GM12801 (cell line): Measurements from ENCODE around the gene COPS7A.

Source experiments
- TF ChIP-seq, protein P1 (sequence below): IDR thresholded peaks from one replicate; pipeline ENCODE4 v1.5.1; 2011; ENCODE audit warnings: control low read depth; ENCODE audit not compliant: insufficient read length; ENCODE audit errors: extremely low read depth

COPS7A gene

DNA sequence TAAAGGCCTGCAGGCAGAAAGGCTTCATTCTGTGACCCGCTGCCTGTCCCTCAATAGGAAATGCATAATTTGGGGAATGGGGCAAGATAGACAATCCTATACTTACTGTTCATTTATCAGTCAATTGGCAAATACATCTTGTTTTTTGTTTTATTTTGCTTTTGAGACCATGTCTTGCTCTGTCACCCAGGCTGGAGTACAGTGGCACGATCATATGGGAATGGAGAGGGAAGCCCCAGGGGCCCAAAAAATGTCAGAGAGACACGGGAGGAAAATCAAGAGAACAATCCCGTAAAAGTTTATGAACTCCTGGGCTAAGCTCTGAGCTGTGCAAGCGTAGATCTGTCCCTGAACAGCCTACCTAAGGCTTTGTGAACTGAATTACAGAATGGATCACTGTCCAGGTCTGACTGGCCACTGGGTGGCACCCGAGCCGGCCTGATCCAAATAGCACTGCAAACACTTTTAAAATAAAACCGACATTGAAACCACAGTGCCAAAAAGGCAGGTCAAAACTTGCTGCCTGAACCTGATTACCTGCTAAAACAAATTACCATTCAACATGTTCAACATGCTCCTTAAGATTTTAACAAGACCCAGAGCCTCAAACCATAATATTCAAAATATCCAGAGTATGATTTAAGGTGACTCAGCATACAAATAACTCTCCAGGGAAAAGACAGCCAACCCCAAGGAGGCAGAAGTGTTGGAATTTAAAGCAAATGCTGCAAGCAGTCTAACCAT lies 11.8 kb downstream of the COPS7A start:
- TF ChIP-seq, protein P1, sequence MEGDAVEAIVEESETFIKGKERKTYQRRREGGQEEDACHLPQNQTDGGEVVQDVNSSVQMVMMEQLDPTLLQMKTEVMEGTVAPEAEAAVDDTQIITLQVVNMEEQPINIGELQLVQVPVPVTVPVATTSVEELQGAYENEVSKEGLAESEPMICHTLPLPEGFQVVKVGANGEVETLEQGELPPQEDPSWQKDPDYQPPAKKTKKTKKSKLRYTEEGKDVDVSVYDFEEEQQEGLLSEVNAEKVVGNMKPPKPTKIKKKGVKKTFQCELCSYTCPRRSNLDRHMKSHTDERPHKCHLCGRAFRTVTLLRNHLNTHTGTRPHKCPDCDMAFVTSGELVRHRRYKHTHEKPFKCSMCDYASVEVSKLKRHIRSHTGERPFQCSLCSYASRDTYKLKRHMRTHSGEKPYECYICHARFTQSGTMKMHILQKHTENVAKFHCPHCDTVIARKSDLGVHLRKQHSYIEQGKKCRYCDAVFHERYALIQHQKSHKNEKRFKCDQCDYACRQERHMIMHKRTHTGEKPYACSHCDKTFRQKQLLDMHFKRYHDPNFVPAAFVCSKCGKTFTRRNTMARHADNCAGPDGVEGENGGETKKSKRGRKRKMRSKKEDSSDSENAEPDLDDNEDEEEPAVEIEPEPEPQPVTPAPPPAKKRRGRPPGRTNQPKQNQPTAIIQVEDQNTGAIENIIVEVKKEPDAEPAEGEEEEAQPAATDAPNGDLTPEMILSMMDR, result no peak

DNA sequence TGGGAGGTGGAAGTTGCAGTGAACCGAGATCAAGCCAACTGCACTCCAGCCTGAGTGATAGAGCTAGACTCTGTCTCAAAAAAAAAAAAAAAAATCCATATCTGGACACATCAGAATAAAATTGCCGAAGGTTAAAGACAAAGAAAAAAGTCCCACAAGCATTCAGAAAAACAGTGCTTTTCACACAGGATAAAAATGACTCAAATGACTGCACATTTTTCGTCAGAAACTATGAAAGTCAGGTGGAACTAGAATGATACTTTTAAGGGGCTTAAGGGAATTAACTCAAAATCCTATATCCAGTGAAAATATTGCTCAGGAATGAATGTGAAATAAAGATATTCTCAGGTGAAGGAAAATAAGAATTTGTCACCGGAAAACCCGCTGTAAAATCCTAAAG lies 12.9 kb downstream of the COPS7A start:
- TF ChIP-seq, protein P1, result no peak

DNA sequence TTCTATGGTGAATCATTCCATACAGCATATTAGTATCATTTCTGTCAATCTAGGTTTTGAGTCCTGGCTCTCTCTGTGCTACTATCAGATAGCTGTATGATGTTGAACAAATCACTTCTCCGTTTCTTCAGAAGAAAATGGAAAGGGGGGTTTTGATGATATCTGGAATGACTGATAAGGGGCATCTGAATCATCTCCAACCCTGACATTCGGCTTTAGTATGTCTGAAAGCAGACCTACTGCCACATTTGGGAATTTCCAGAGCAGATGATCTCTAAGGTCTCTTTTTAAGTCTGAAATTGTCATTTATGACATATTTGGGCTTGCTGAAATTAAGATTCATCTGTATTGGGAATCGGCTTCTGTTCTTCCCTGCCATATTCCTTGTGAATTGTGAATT lies 19.0 kb downstream of the COPS7A start:
- TF ChIP-seq, protein P1, result no peak

DNA sequence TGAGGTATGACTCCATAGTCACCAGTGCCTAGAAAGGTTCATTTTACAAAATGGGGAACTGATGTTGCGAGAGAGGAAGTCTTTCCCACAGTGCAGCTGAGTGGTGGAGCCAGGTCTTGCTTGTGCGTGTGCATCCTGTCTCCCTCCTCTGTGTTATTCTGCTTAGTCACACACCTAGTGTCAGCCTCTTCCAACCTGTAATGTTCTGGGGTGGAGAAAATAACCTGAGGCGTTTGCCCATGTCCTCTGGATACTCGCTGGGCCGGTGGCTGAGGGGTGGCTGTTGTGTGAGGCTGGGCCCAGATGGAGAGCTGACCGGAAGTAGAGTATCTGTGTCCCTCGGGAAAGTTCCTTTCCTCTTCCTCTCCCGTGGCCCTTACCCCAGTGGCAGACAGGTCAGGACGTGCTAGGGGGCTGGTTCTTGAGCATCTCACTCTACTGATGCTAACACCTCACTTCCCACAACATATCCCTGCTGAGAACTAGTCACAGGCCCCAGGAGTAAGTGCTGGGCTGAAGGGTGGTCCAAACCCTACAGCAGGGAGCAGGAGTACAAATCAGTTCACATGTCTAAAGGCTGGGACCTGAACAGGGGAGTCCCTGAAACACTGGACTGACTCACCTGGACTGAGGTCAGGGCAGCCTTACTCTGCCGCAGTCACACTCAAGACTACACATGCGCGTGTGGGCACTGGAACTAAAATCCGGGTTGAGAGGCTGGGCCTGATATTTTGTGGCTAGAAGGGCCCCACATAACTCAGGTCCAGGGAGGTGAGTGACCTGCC lies 22.1 kb downstream of the COPS7A start:
- TF ChIP-seq, protein P1, result no peak

DNA sequence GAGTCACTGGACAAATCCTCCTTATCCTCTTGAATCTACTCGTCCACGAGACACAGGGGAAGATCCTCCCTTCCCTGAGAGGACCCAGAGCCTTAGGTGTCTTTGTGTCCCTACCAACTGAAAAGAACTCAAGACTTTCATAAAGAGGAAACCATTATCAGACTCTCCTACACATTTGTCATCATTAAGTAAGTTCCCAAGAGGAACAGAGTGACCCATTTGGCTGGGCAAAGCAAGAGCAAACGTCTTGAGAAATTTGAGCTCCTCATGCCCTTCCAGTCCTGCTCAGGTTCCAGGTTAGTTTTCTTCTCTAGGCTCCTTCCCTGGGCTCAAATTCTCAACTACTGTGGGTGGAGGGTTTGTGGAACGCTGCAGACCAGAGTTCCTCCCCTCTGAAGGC lies 23.4 kb downstream of the COPS7A start:
- TF ChIP-seq, protein P1, result no peak

DNA sequence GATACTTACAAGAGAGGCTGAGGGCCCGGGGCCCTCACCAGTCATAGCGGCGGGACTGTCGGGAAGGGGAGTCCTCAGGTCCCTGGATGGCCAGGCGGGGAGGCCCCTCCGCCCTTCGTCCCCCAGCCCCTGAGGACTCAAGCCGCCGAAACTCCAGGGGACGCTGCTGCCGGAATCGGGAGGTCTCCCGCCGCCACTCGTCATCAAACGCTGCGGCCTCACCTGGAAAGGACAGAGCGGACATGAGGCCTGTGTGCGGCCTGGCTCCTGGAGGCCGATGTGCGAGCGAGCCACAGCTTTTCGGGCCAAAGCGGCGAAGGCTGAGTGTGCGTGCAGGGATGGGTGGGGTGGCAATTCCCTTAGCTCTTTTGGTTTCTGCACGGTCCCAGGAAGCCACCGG lies 24.9 kb downstream of the COPS7A start:
- TF ChIP-seq, protein P1, result no peak

DNA sequence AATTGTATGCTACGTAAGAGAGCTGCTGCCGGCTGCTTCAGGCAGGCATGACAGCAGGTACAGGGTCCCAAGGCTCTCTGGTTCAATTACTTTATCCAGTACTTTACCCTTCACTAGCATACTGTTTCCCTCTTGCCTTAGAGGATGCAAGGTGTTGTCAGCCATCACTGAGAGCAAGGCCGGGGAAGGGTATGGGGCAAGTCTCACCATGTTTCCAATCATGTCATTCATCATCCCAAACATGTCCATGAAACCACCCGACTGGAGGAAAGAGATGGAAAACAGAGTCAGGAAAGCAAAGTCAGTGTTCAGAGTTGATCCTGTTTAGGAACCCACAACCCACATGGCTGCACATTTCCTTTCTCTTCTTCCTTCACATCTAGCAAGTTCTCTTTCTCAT lies 26.7 kb downstream of the COPS7A start:
- TF ChIP-seq, protein P1, result no peak
